HFFc6 (cell line): ENCODE results near the gene SHPK. TPM values are rescaled to one million over a fixed set of nuclear protein-coding genes. Genes with fewer than 3 reads are reported as not detected.
"Not testable (repeated sequence)": the region's sequence is repeated elsewhere in the genome, so short reads cannot be mapped to it uniquely, and the experiment has no call there.

Experiments
- DNase-seq: peaks from one replicate; pipeline ENCODE4 v3.0.0-alpha.2; 2018
- H3K27ac Mint-ChIP-seq: 2 replicates; pipeline ENCODE4 v1.8.0; 2020; ENCODE audit warnings: mild to moderate bottlenecking, mixed read lengths
- H3K27me3 Mint-ChIP-seq: 2 replicates; pipeline ENCODE4 v1.8.0; 2021; ENCODE audit warnings: mild to moderate bottlenecking, moderate library complexity, mixed read lengths; ENCODE audit not compliant: insufficient read depth
- H3K36me3 Mint-ChIP-seq: 2 replicates; pipeline ENCODE4 v1.8.0; 2021; ENCODE audit warnings: low read depth, mixed read lengths
- H3K4me1 Mint-ChIP-seq: 2 replicates; pipeline ENCODE4 v1.8.0; 2020; ENCODE audit warnings: low read depth, mixed read lengths
- H3K4me3 Mint-ChIP-seq: 2 replicates; pipeline ENCODE4 v1.8.0; 2020; ENCODE audit warnings: mild to moderate bottlenecking, moderate library complexity, mixed read lengths
- H3K9me3 Mint-ChIP-seq: 2 replicates; pipeline ENCODE4 v1.8.0; 2020; ENCODE audit warnings: mild to moderate bottlenecking, mixed read lengths
- total RNA-seq, 6 experiments: library from RNA; stranded (reverse); fragmentation: NEBNext Ultra II Directional; extraction: Animal tissue kit (Norgen Biotek cat#: 25700); gene quantifications; 2 replicates in 1 of 6; 3 replicates in 5 of 6; pipeline ENCODE4 v1.2.3, GENCODE V29; 2021
- TF ChIP-seq, protein P1 (sequence below): fragments of 200-600 bp; sonication (generic); IDR thresholded peaks from 2 replicates; pipeline ENCODE4 v1.5.0; 2021; ENCODE audit warnings: antibody characterized with exemption, mild to moderate bottlenecking

SHPK gene
- total RNA-seq, 6 experiments from 2014 or later, result 7.9 to 10.5 (median 9.1) TPM

GRCh38 chr17:3571043-3571900 lies 64.8 kb downstream of the SHPK start:
- no peak overlapping the region for H3K27ac Mint-ChIP-seq
- no peaks in the 10 kb centered on the region for H3K9me3 Mint-ChIP-seq
- H3K27me3 Mint-ChIP-seq, result peaks cover 2% of the 10 kb centered on the region; the same call in 1 of the 2 replicates
- TF ChIP-seq, protein P1, sequence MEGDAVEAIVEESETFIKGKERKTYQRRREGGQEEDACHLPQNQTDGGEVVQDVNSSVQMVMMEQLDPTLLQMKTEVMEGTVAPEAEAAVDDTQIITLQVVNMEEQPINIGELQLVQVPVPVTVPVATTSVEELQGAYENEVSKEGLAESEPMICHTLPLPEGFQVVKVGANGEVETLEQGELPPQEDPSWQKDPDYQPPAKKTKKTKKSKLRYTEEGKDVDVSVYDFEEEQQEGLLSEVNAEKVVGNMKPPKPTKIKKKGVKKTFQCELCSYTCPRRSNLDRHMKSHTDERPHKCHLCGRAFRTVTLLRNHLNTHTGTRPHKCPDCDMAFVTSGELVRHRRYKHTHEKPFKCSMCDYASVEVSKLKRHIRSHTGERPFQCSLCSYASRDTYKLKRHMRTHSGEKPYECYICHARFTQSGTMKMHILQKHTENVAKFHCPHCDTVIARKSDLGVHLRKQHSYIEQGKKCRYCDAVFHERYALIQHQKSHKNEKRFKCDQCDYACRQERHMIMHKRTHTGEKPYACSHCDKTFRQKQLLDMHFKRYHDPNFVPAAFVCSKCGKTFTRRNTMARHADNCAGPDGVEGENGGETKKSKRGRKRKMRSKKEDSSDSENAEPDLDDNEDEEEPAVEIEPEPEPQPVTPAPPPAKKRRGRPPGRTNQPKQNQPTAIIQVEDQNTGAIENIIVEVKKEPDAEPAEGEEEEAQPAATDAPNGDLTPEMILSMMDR, result no peak
- H3K4me3 Mint-ChIP-seq, result no peak overlapping the region
- peaks cover 5% of the 10 kb centered on the region; the same call in 1 of the 2 replicates for H3K36me3 Mint-ChIP-seq
- H3K4me1 Mint-ChIP-seq, result peaks cover 12% of the 10 kb centered on the region
- DNase-seq, result no peak

DNA sequence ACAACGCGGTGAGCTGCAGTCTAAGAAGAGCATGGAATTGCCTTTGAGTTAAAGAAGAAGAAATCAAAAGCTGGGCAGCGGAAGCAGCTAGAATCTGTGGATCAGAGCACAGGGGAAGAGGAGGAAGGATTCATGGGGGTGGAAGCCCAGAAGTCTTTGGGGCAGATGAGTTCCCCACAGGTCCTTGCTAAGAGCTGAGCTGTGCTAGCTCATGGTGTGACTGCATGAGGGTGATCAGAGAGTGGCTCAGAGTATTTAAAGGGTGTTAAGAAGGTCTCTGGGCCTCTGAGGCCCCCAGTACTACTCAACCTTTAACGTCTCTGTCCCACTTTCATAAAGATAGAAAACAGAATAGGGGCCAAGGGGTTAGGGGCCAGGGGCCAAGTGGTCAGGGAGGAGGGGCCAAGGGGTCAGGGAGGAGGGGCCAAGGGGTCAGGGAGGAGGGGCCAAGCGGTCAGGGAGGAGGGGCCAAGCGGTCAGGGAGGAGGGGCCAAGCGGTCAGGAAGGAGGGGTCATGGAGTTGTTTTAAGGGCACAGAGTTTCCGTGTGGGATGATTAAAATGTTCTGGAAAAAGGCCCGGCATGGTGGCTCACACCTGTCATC lies 66.4 kb downstream of the SHPK start:
- H3K27me3 Mint-ChIP-seq, result peaks cover 2% of the 10 kb centered on the region; the same call in 1 of the 2 replicates
- peaks cover 5% of the 10 kb centered on the region; the same call in 1 of the 2 replicates for H3K36me3 Mint-ChIP-seq
- DNase-seq, result no peak
- H3K4me1 Mint-ChIP-seq, result no peaks in the 10 kb centered on the region
- TF ChIP-seq, protein P1, result no peak
- no peak overlapping the region for H3K4me3 Mint-ChIP-seq
- no peak overlapping the region for H3K27ac Mint-ChIP-seq
- no peaks in the 10 kb centered on the region for H3K9me3 Mint-ChIP-seq

DNA sequence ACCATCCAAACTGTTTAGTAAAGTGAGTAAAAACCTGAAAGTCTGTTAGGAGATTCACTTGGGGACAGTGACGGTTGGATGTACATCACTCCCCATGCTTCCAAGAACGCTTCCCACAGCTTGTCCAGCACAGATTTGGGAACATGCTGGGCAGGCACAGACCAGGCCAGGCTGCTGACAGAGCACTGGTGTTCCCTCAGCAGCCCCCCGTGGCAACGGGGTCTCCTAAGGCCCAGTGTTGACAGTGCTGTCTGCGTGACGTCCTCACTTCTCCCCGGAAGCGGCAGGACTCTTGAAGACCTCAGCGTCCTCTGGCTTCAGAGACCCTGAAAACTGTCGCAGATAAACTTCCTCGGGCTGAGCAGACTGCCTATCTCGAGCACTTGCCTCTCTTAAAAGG lies 69.5 kb downstream of the SHPK start:
- no peak overlapping the region for H3K27ac Mint-ChIP-seq
- peaks cover 6% of the 10 kb centered on the region for H3K4me1 Mint-ChIP-seq
- H3K4me3 Mint-ChIP-seq, result no peak overlapping the region
- no peak for DNase-seq
- no peaks in the 10 kb centered on the region for H3K9me3 Mint-ChIP-seq
- TF ChIP-seq, protein P1, result no peak
- peaks cover 2% of the 10 kb centered on the region; the same call in 1 of the 2 replicates for H3K27me3 Mint-ChIP-seq
- H3K36me3 Mint-ChIP-seq, result peaks cover 5% of the 10 kb centered on the region; the same call in 1 of the 2 replicates

- no peak for DNase-seq
- peaks cover 2% of the 10 kb centered on the region; the same call in 1 of the 2 replicates for H3K27me3 Mint-ChIP-seq
- H3K27ac Mint-ChIP-seq, result no peak overlapping the region
- H3K36me3 Mint-ChIP-seq, result peaks cover 5% of the 10 kb centered on the region; the same call in 1 of the 2 replicates
- H3K9me3 Mint-ChIP-seq, result no peaks in the 10 kb centered on the region
- TF ChIP-seq, protein P1, result no peak
- no peak overlapping the region for H3K4me3 Mint-ChIP-seq
- H3K4me1 Mint-ChIP-seq, result peaks cover 6% of the 10 kb centered on the region
These were observed 70.9 kb downstream of the SHPK start for GRCh38 chr17:3565143-3565542.

DNA sequence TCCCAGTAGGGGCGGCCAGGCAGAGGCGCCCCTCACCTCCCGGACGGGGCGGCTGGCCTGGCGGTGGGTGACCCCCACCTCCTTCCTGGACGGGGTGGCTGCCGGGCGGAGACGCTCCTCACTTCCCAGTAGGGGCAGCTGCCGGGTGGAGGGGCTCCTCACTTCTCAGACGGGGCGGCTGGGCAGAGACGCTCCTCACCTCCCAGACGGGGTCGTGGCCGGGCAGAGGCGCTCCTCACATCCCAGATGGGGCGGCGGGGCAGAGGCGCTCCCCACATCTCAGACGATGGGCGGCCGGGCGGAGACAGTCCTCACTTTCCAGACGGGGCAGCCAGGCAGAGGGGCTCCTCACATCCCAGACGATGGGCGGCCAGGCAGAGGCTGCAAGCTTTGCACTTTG lies 71.8 kb downstream of the SHPK start:
- not testable (repeated sequence) for H3K9me3 Mint-ChIP-seq, H3K27ac Mint-ChIP-seq, H3K36me3 Mint-ChIP-seq, DNase-seq, H3K4me3 Mint-ChIP-seq, H3K27me3 Mint-ChIP-seq, H3K4me1 Mint-ChIP-seq

GRCh38 chr17:3559270-3559645 lies 76.8 kb downstream of the SHPK start:
- H3K4me3 Mint-ChIP-seq, result no peak overlapping the region
- DNase-seq, result no peak
- H3K27me3 Mint-ChIP-seq, result peaks cover 3% of the 10 kb centered on the region
- H3K36me3 Mint-ChIP-seq, result no peaks in the 10 kb centered on the region
- TF ChIP-seq, protein P1, result no peak
- no peaks in the 10 kb centered on the region for H3K9me3 Mint-ChIP-seq
- H3K4me1 Mint-ChIP-seq, result peaks cover 18% of the 10 kb centered on the region
- peak overlapping the region; percentile 44; the same call in 1 of the 2 replicates for H3K27ac Mint-ChIP-seq
